HG02763 (cell line): Measurements from ENCODE around the gene CRYBB3.

Experiments used
- ATAC-seq: cut with Tn5 transposase; IDR thresholded peaks from one replicate; pipeline ENCODE4 v1.9.1; 2021; ENCODE audit warnings: mild to moderate bottlenecking, moderate library complexity; ENCODE audit not compliant: unreplicated experiment

The CRYBB3 gene

GRCh38 chr22:25199731-25200520 lies at the start of gene CRYBB3:
Gene CRYBB3, plus strand, starts transcription at chr22:25199858. Its CDS starts 1,539 bp downstream, at chr22:25201397.
- no peak for ATAC-seq

- ATAC-seq = no peak
Observed at GRCh38 chr22:25153961-25154666, 45.5 kb upstream of the CRYBB3 start.

- no peak for ATAC-seq
Observed at GRCh38 chr22:25154667-25154999, 45.0 kb upstream of the CRYBB3 start.

GRCh38 chr22:25156736-25157135 lies 42.9 kb upstream of the CRYBB3 start:
- no peak for ATAC-seq

GRCh38 chr22:25159028-25159427 lies 40.6 kb upstream of the CRYBB3 start:
- ATAC-seq = no peak

GRCh38 chr22:25160120-25160996 lies 39.3 kb upstream of the CRYBB3 start:
- ATAC-seq = no peak

GRCh38 chr22:25161017-25161915 lies 38.4 kb upstream of the CRYBB3 start:
- ATAC-seq = no peak

- no peak for ATAC-seq
Observed at GRCh38 chr22:25161916-25162530, 37.6 kb upstream of the CRYBB3 start.

- ATAC-seq = no peak
Observed at GRCh38 chr22:25162561-25162960, 37.1 kb upstream of the CRYBB3 start.

GRCh38 chr22:25165785-25166184 lies 33.9 kb upstream of the CRYBB3 start:
- no peak for ATAC-seq

- ATAC-seq = no peak
Observed at GRCh38 chr22:25166266-25167040, 33.2 kb upstream of the CRYBB3 start.

- ATAC-seq = no peak
Observed at GRCh38 chr22:25167082-25167481, 32.6 kb upstream of the CRYBB3 start.

- ATAC-seq = no peak
Observed at GRCh38 chr22:25167834-25168601, 31.6 kb upstream of the CRYBB3 start.

GRCh38 chr22:25169278-25170031 lies 30.2 kb upstream of the CRYBB3 start:
- ATAC-seq = no peak

- no peak for ATAC-seq
Observed at GRCh38 chr22:25170426-25170980, 29.2 kb upstream of the CRYBB3 start.

GRCh38 chr22:25172153-25172552 lies 27.5 kb upstream of the CRYBB3 start:
- ATAC-seq = no peak

GRCh38 chr22:25174156-25174887 lies 25.3 kb upstream of the CRYBB3 start:
- no peak for ATAC-seq
